Activated gamma-delta T cell treated with Interleukin-2 at 50 U/mL for 16 hours (primary cell): ENCODE data around the gene OTUD1.
"Not testable (repeated sequence)": the region's sequence is repeated elsewhere in the genome, so short reads cannot be mapped to it uniquely, and the experiment has no call there.

Source experiments
- DNase-seq: peaks from one replicate; pipeline ENCODE4 v3.0.0-alpha.2; 2020

Gene OTUD1

DNA sequence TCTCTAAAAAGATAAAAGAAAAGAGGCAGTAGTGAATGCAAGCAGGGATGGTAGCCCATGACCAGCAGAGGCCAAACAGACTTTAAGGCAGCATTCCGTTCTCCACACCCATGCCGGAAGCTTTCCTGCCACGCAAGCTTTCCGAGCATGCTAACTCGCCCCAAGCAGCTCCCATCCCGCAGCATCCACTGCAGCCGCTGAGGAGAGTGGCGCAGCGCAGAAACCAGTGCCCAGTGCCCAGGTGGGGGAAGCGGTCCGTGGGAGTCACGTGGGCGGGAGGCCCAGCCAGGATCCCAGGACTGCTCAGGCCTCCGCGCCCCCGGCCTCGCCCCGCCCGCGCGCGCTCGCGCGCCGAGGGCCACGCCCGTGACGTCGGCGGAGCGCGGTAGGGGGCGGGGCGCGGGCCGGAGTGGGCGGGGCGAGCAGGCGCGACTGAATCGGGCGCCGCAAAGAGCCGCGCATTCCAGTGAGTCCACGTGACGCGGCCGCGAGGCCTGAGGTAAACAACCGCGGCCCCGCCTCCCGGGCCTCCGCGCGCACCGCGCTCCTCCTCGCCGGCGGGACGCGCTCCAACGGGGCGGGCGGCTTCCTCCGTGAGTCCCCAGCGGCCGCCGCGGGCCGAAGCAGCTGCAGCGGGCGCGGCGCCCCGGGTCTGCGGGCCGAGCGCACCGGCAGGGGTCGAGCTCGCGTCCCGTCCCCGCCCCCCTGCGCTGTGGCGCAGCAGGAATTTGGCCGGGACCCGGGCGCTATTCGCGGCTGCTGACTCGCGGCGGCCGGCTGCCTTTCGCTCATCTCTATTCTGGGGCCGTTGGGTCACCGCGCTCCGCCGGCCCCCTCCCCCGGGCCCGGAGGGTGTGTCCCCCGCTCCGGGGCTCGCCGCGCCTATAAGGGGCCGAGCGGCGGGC is at the start of gene OTUD1:
Gene OTUD1, plus strand, starts transcription at position 529 of the 905 bp plus-strand sequence. CDS start 383 bp downstream, outside the sequence.
- peak; percentile 89 for DNase-seq

GRCh38 chr10:23390408-23390807 is 48.5 kb upstream of the OTUD1 start:
- DNase-seq = not testable (repeated sequence)

DNA sequence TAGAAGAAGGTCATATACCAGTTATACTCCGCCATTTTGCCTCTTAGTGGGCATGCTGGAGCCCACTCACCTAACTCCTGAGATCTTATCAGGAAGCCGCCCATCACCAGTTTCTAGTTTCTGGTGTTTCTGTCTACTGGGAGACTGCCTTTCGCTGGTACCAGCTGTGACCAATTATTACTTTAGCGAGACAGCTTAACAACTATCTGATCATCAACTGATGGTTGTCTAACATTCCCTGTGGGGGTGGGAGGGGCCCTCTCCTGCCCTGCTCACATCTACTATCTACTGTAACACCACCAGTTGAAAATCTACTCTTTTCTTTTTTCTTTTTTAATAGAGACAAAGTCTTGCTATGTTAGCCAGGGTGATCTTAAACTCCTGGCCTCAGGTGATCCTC is 48.1 kb upstream of the OTUD1 start:
- DNase-seq = no peak

GRCh38 chr10:23391821-23392220 is 47.1 kb upstream of the OTUD1 start:
- no peak for DNase-seq

DNA sequence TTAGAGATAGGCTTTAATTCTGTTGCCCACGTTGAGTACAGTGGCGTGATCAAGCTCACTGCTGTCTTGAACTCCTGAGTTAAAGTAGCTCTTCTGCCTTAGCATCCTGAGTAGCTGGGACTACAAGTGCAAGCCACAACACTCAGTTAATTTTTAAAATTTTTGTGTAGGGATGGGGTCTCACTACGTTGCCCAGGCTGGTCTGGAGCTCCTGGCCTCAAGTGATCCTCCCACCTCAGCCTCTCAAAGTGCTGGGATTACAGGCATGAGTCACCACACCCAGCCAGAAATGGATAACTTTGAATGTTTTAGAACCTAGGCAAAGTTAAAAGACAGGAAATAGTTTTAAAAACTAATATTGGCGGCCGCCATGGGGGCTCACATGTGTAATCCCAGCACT is 43.9 kb upstream of the OTUD1 start:
- DNase-seq = no peak

DNA sequence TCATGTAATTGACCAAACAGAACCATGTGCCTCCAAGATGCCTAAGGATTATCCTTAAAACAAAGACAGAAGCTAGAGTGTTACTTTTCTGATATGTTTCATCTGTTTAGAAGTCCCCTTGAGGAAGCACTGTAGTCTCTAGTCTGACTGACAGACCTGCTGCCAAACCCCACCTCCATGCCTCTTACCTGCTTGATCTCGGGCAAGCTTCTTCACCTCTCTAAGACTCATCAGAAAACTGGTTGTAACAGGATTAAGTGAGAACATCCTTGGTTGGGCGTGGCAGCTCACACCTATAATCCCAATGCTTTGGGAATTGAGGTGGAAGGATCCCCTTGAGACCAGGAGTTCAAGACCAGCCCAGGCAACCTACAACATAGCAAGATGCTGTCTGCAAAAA is 42.2 kb upstream of the OTUD1 start:
- no peak for DNase-seq

GRCh38 chr10:23399701-23400144 is 39.2 kb upstream of the OTUD1 start:
- DNase-seq = no peak

GRCh38 chr10:23402856-23403255 is 36.0 kb upstream of the OTUD1 start:
- no peak for DNase-seq

DNA sequence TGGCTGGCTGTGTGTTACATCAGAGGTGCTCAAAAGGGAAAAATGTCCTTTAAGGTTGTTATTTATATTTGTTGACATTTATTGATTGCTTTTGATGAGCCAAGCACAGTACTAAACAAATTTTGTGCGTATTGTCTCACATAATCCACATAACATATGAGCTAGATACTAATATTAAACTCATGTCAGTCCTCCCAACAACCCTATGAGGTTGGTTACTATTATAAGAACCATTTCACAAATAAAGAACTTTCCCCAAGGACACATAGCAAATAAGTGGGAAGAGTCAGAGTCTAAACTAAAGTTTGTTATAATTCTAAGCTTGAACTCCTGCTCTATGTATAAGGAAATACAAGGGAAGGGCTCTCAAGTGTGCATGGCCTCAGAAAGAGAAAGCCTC is 35.6 kb upstream of the OTUD1 start:
- no peak for DNase-seq

GRCh38 chr10:23403719-23404118 is 35.2 kb upstream of the OTUD1 start:
- DNase-seq = no peak

GRCh38 chr10:23404461-23404980 is 34.4 kb upstream of the OTUD1 start:
- DNase-seq = no peak

DNA sequence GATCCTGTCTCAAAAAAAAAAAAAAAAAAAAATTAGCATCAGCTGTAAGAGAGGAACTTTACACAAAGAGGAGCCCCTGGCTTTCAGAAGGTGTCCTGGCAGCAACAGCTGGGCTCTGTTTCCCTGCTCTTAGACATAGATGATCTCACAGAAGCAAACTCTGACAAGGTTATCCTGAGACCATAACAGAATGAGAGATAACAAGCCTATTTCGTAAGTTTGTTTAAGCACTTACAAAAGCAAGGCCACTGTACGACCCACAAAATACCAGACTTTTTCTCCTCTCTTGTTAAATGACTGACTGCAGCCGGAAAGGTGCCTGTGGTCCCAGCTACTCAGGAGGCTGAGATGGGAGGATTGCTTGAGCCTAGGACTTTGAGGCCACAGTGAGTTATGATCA is 33.3 kb upstream of the OTUD1 start:
- DNase-seq = no peak

- no peak for DNase-seq
Measured at GRCh38 chr10:23406409-23406808, 32.5 kb upstream of the OTUD1 start.

DNA sequence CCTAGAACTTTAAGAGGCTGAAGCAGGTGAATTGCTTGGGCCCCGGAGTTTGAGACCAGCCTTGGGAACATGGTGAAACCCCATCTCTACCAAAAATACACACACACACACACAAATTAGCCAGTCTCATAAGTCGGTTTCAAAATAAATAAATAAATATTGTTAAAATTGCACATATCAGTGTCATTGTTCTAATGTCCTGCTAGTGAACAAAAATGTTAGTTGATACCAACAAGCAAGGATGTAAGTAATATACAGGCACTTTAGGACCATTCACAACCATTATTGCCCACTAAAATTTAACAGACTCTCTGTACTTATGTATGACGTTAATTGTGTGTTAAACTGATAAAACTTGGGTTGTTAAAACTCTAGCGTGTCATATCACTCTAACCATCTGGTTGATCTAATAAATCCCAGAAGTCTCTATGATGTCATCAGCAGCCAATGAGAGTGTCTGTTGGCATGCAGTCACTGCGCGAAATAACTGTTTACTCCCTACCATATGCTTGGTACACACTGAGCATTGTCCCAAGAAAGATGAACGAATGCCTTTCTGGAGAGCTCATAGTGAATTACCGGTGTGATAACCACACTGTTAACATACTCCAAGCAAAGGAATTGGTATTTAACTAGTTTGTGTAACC is 30.4 kb upstream of the OTUD1 start:
- no peak for DNase-seq

DNA sequence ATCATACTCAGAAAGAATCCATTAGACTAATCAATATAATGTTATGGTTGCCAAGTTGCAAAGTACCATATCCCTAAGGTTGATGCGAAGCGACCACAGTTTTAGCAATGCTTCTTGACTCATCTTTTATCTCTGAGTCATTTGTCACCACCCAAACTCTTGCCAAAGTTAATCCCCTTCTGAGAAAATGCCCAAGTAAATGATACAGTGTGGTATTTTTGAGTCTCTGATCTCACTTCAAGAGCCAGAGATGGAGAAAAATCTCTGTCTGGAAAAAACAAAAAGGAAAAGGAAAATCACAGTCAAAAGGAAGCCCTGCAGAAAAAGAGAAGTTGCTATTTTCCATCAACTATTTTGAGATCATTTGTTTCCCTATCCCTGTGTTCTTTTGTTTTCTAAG is 26.7 kb upstream of the OTUD1 start:
- no peak for DNase-seq

- DNase-seq = no peak
Measured at GRCh38 chr10:23413629-23414089, 25.2 kb upstream of the OTUD1 start.

DNA sequence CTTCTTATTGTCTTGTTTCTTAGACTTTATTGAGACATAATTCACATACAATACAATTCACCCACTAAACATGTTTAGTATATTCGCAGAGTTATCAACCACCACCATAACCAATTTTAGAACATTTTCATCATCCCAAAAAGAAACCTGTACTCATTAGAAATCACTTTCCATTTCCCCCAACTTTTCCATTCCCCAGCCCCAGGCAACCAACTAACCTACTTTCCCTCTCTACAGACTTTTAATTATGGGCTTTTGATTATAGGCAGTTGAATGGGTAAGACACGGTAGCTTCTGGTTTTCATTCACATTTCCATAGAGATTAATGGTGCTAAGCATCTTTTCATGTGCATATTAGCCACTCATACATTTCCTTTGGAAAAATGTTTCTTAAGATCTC is 24.2 kb upstream of the OTUD1 start:
- no peak for DNase-seq

GRCh38 chr10:23417254-23417653 is 21.6 kb upstream of the OTUD1 start:
- no peak for DNase-seq

- no peak for DNase-seq
Measured at GRCh38 chr10:23418051-23418681, 20.7 kb upstream of the OTUD1 start.

- DNase-seq = no peak
Measured at GRCh38 chr10:23419201-23419600, 19.7 kb upstream of the OTUD1 start.

- no peak for DNase-seq
Measured at GRCh38 chr10:23419655-23420329, 19.1 kb upstream of the OTUD1 start.

DNA sequence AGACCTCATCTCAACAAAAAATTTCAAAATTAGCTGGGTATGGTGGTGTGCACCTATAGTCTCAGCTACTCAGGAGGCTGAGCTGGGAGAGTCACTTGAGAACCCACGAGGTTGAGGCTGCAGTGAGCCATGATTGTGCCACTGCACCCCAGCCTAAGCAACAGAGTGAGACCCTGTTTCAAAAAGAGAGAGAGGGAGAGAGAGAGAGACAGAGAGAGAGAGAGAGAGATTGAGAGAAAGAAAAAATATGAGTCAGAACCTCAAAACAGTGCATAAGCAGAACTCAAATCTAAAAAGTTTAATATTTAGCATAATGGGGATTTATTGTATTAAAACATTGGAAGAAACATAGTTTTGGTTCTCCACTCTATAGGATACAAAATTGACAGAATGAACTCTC is 17.5 kb upstream of the OTUD1 start:
- DNase-seq = no peak

DNA sequence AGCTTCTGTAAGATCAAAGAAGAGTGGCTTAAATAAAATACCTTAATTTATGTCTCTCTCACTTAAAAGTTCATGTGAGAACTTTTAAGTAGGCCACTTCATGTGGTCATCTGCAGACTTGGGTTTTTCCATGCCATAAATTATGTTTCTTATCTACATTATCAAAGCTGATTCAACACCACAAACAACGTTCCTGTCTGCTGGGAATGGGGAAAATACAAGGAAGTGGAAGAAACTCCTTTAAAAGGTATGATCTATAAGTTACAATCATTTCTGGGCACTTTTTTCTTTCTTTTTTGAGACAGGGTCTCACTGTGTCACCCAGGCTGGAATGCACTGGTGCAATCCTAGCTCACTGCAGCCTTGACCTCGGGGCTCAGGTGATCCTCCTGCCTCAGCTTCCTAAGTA is 16.9 kb upstream of the OTUD1 start:
- no peak for DNase-seq
